K562 treated with DMSO at 1 percent for 12 hours (cell line): ENCODE results near the gene UBE2E3. TPM values are rescaled to one million over a fixed set of nuclear protein-coding genes. Genes with fewer than 3 reads are reported as not detected.

Experiments used
- total RNA-seq: library from RNA; unstranded; fragments of 300-600 nt; gene quantifications from 2 replicates; pipeline ENCODE4 v1.2.3, GENCODE V29; 2022; ENCODE audit not compliant: insufficient read depth

The UBE2E3 gene
- total RNA-seq, result 47.2 and 67.5 TPM in 2 replicates

GRCh38 chr2:180980106-180980942 is at the start of gene UBE2E3:
Gene UBE2E3 (plus strand): TSS chr2:180980605. CDS start chr2:180982043, 1,438 bp downstream.

